Gastroesophageal sphincter (tissue), 4 donors: ENCODE measurements around the gene GNS. TPM values are rescaled to one million over a fixed set of nuclear protein-coding genes. Genes with fewer than 3 reads are reported as not detected.

ENCODE experiments used
- ATAC-seq: fragments of 150-250 bp; one replicate; pipeline ENCODE4 v1.9.1; 2016; ENCODE audit warnings: mild to moderate bottlenecking, moderate library complexity
- H3K27ac ChIP-seq, 4 donors: fragments of 200-600 bp; sonication (generic) in 3 of 4; 1 replicate in 3 of 4; 2 replicates in 1 of 4; pipeline ENCODE4 v1.5.1; 2016 to 2019
- H3K27me3 ChIP-seq: fragments of 200-600 bp; sonication (generic); one replicate; pipeline ENCODE4 v1.5.1; 2019
- H3K36me3 ChIP-seq, 2 donors: fragments of 200-600 bp; sonication (generic); one replicate each; pipeline ENCODE4 v1.5.1; 2019; ENCODE audit warnings: control low read depth in 1 of 2
- H3K4me1 ChIP-seq, 3 donors: fragments of 200-600 bp; sonication (generic); 1 replicate in 2 of 3; 2 replicates in 1 of 3; pipeline ENCODE4 v1.5.1; 2016 to 2019; ENCODE audit warnings: control low read depth in 2 of 3
- H3K4me3 ChIP-seq, 2 donors: fragments of 200-600 bp; sonication (generic); one replicate each; pipeline ENCODE4 v1.5.1; 2019; ENCODE audit warnings: mild to moderate bottlenecking in 1 of 2, moderate library complexity in 1 of 2
- H3K9me3 ChIP-seq, 3 donors: fragments of 200-600 bp; sonication (generic); one replicate each; pipeline ENCODE4 v1.5.1; 2017 to 2019; ENCODE audit warnings: control low read depth in 2 of 3
- CTCF ChIP-seq, 4 experiments: fragments of 200-600 bp in 2 of 4; fragments of 450-650 bp in 2 of 4; sonication (generic) in 1 of 4; IDR thresholded peaks; one replicate each; pipeline ENCODE4 v1.5.1; 2017 to 2019; ENCODE audit warnings: antibody characterized with exemption in 4 of 4, mild to moderate bottlenecking in 2 of 4, moderate library complexity in 2 of 4
- EP300 ChIP-seq: sonication (generic); formaldehyde crosslinking; IDR thresholded peaks from one replicate; pipeline ENCODE4 v1.6.1; 2017; ENCODE audit warnings: antibody characterized with exemption, mild to moderate bottlenecking
- POLR2A ChIP-seq, 2 donors: fragments of 450-650 bp; IDR thresholded peaks; one replicate each; pipeline ENCODE4 v1.6.1; 2017; ENCODE audit warnings: antibody characterized with exemption in 2 of 2, mild to moderate bottlenecking in 2 of 2, moderate library complexity in 1 of 2
- POLR2AphosphoS5 ChIP-seq: sonication (generic); formaldehyde crosslinking; IDR thresholded peaks from one replicate; pipeline ENCODE4 v1.6.1; 2017; ENCODE audit warnings: antibody characterized with exemption
- WGBS, 2 donors: methylation state at CpG; one replicate each; pipeline ENCODE4 v1.1.5; 2018; ENCODE audit warnings: low coverage in 1 of 2; 5-methylcytosine and 5-hydroxymethylcytosine counted together
- total RNA-seq, 4 donors: library from RNA; depleted of rRNA; stranded (reverse); fragments of >200 nt; gene quantifications; one replicate each; pipeline ENCODE4 v1.1.0, GENCODE V29; 2016

The GNS gene
- total RNA-seq, 4 donors from 2014 or later: 69.3 to 116 (median 89.7) TPM

- TF ChIP-seq POLR2A (IDR thresholded peaks at IDR 0.05) (no peak), CTCF (IDR thresholded peaks at IDR 0.05) (no peak), POLR2AphosphoS5 (no peak), EP300 (no peak)
- peaks cover 0 to 92% of the 10 kb centered on the region in 2 donors for H3K36me3 ChIP-seq
- no peak overlapping the region for H3K27ac ChIP-seq
- WGBS, 2 donors: 86 to 93% methylated on average over 5 of the region's 7 CpGs
- H3K27me3 ChIP-seq: no peaks in the 10 kb centered on the region
- no peak overlapping the region for H3K4me3 ChIP-seq
- no peaks in the 10 kb centered on the region for H3K9me3 ChIP-seq
- no peak for ATAC-seq
- H3K4me1 ChIP-seq: no peaks in the 10 kb centered on the region
Observed at GRCh38 chr12:64745259-64745807, 13.9 kb downstream of the GNS start.

- H3K27ac ChIP-seq: no peak overlapping the region
- 64 to 75% methylated on average over 5 of the region's 5 CpGs for WGBS, 2 donors
- TF ChIP-seq CTCF (IDR thresholded peaks at IDR 0.05) (no peak), EP300 (no peak), POLR2AphosphoS5 (no peak), POLR2A (IDR thresholded peaks at IDR 0.05) (no peak)
- H3K9me3 ChIP-seq: no peaks in the 10 kb centered on the region
- no peaks in the 10 kb centered on the region for H3K27me3 ChIP-seq
- H3K4me3 ChIP-seq: no peak overlapping the region
- peaks cover 2 to 92% of the 10 kb centered on the region in 2 donors for H3K36me3 ChIP-seq
- ATAC-seq: no peak
- H3K4me1 ChIP-seq: no peaks in the 10 kb centered on the region
Observed at GRCh38 chr12:64744422-64745258, 14.6 kb downstream of the GNS start.

- no peak overlapping the region for H3K4me3 ChIP-seq
- no peak overlapping the region for H3K27ac ChIP-seq
- H3K4me1 ChIP-seq: no peaks in the 10 kb centered on the region
- WGBS, 2 donors: 83% methylated on average over 3 of the region's 3 CpGs; no CpG with 5 or more reads in 1 of the 2 donors
- peaks cover 3 to 98% of the 10 kb centered on the region in 2 donors for H3K36me3 ChIP-seq
- H3K27me3 ChIP-seq: no peaks in the 10 kb centered on the region
- no peaks in the 10 kb centered on the region for H3K9me3 ChIP-seq
- TF ChIP-seq CTCF (IDR thresholded peaks at IDR 0.05): no peak
- no peak for TF ChIP-seq POLR2AphosphoS5
- TF ChIP-seq EP300: no peak
- TF ChIP-seq POLR2A (IDR thresholded peaks at IDR 0.05): no peak
- no peak for ATAC-seq
Observed at GRCh38 chr12:64743206-64743605, 16.0 kb downstream of the GNS start.

- no peaks in the 10 kb centered on the region for H3K9me3 ChIP-seq
- 83 to 90% methylated on average over 1 to 3 of the region's 3 CpGs for WGBS, 2 donors
- H3K4me1 ChIP-seq: no peaks in the 10 kb centered on the region
- no peak for ATAC-seq
- peaks cover 3 to 98% of the 10 kb centered on the region in 2 donors for H3K36me3 ChIP-seq
- H3K27me3 ChIP-seq: no peaks in the 10 kb centered on the region
- no peak overlapping the region for H3K4me3 ChIP-seq
- no peak for TF ChIP-seq POLR2A (IDR thresholded peaks at IDR 0.05)
- TF ChIP-seq EP300: no peak
- H3K27ac ChIP-seq: no peak overlapping the region
Observed at GRCh38 chr12:64742416-64742815, 16.8 kb downstream of the GNS start.

GRCh38 chr12:64740646-64741045, 18.6 kb downstream of the GNS start:
- no peak for TF ChIP-seq EP300
- no peak for TF ChIP-seq POLR2A (IDR thresholded peaks at IDR 0.05)
- no peak for TF ChIP-seq CTCF (IDR thresholded peaks at IDR 0.05)
- no peak for TF ChIP-seq POLR2AphosphoS5
- H3K9me3 ChIP-seq: no peaks in the 10 kb centered on the region
- no peak overlapping the region for H3K27ac ChIP-seq
- H3K4me3 ChIP-seq: no peak overlapping the region
- H3K4me1 ChIP-seq: no peaks in the 10 kb centered on the region
- H3K27me3 ChIP-seq: no peaks in the 10 kb centered on the region
- ATAC-seq: no peak
- peaks cover 3 to 98% of the 10 kb centered on the region in 2 donors for H3K36me3 ChIP-seq
- 53 to 70% methylated on average over 2 of the region's 2 CpGs for WGBS, 2 donors
